Activated T-cell treated with anti-CD3 and anti-CD28 coated beads for 1 hour (primary cell): ENCODE results near the gene RER1.

Source experiments
- DNase-seq: peaks from one replicate; pipeline ENCODE4 v3.0.0-alpha.2; 2020; ENCODE audit warnings: low read depth

RER1 gene

DNA sequence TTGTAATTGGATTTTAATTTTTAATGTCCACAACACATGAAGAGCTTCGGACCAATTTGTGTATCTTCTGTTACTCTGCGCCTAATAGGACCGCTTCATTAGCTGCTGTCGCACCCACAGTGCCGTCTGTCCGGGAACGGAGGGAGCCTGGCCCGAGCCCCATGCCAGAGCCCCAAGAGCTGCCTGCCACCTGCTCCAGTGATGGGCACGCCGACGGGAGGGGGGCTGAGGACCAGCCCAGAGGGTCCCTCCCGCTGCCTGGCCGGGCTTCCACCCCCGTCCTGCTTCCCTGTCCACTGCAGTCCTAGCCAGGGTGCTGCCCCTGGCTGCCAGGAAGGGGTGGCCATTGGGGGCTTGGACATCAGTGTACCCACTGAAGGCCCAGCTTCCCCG lies 54.2 kb downstream of the RER1 start:
- no peak for DNase-seq

DNA sequence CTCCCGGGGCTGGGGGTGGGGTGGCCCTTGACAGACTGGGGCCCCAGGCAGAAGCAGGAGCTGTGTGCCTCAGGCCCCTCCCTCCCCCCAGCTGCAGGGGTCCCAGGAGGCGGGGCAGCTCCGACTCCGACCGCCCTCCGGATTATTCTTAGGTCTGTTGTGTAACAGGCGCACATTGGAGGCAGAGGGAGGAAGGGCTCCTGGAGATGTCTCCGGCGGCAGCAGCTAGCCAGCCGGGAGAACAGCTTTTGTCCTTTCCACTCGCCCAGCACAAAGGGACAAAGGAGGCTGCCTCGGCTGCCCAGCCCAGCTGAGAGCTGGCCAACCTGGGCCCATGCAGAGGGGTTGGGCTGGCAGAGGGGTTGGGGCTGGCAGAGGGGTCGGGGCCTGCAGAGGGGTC lies 54.8 kb downstream of the RER1 start:
- no peak for DNase-seq

DNA sequence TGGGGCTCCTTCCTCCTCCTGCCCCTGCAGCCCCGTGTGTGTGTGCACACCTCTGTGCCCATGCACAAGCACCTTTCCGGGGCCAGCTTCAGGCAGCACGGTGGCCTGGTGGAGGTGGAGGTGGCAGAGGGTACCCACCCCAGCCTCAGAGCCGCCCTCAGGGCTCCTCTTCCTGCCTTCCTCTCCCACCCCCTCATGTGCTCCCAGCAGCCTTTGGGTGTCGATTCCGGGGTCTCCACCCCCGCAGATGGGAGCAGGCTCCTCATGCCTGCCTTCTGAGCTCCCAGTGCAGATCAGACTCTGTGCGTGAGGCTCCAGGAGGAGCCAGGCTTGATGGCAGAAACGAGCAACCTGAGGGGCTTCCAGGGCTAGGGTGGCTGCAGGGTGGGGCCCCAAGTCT lies 55.2 kb downstream of the RER1 start:
- DNase-seq: no peak

- DNase-seq: no peak
Observed at GRCh38 chr1:2447276-2448097, 55.8 kb downstream of the RER1 start.

GRCh38 chr1:2448098-2448445 lies 56.4 kb downstream of the RER1 start:
- DNase-seq: no peak

- no peak for DNase-seq
Observed at GRCh38 chr1:2449636-2450454, 58.2 kb downstream of the RER1 start.

DNA sequence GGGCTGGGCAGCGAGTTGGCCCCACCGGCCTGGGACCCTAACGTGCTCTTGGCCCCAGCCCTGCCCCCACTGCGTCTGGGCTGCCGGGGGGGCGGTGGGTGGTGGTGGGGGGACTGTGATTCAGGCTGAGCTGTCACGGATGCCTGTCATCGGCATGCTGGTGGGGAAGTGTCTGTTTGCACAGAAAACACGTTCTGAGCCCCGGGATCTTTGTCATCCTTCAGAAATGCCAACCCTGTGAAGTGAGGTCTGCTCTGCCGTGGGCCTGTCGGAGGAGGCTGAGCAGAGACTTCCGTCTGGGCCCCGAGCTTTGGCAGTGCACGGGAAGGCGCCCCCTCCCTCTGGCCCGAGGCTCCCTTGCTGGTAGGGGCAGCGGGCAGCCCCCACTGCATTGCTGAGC lies 60.1 kb downstream of the RER1 start:
- no peak for DNase-seq

DNA sequence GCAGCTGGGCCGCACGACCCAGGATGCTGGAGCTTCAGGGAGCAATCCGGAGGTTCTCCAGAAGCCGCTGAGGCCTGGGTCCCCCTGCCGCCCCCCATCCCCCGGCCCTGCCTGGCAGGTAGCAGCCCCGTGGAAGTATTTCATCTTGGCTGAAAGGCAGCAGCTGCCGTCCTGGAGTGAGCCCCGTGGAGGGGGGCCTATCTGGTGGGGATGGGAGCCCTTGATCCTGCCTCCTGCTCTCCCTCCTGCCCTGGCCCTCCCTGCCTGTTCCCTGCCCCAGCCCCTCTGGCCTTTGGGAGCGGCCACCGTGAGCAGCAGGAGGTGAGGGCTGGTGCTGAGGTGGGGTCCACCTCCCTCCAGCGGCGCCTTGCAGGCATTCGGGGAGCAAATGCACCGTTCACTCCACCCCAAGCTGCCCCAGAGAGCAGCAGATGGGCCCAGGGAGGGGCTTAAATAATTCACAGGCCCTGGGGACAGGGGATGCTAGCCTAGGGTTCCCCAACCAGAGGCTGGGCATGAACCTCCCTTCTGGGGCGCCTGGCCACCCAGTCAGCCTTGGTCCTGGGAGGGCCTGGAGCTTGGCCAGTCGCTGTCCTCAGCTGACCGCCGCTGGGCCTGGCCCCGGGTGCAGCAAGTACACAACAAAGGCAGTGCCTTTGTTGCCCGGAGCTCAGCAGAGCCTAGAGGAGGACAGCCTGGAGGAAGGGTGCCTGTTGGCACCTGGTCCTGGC lies 60.7 kb downstream of the RER1 start:
- DNase-seq: no peak

DNA sequence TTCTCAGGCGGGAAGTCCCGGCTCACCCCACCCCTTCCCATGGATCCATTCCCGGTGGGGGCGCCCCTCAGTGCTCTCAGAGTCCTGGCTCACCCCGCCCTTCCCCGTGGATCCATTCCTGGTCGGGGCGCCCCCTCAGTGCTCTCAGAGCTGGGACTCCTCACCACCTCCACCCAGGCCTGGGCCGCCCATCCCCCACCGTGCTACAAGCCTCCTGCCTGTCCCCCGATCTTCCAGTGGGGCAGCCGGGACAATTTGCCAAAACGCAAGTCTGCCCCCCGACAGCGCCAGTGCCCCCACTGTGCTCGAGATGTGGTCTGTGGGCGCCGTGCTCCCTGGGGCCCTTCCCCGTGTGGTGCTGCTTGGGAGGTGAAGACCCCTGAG lies 61.3 kb downstream of the RER1 start:
- no peak for DNase-seq

GRCh38 chr1:2454227-2454626 lies 62.6 kb downstream of the RER1 start:
- no peak for DNase-seq
